Measurements from ENCODE around the gene RABGGTB.
"Not testable (repeated sequence)": the region's sequence is repeated elsewhere in the genome, so short reads cannot be mapped to it uniquely, and the experiment has no call there.

- TF ChIP-seq POLR2A, POLR2AphosphoS5, SPI1 (IDR thresholded peaks at IDR 0.05; ENCODE audit: low read depth, low read length): not testable (repeated sequence)
These were observed 8.2 kb upstream of the RABGGTB start for GRCh38 chr1:75777812-75778211.
